ENCODE data around the gene PAPPA. TPM values are rescaled to one million over a fixed set of nuclear protein-coding genes. Genes with fewer than 3 reads are reported as not detected.

Gene PAPPA
- polyA plus RNA-seq, 1 of the 3 experiments (the other 2 are of a cell fraction): 44.5 TPM

GRCh38 chr9:116151966-116152381, 1.6 kb upstream of the PAPPA start (continued):
- TF ChIP-seq REST (IDR thresholded peaks at IDR 0.05; ENCODE audit: low read depth, low read length) (no peak), FOSL2 (IDR thresholded peaks at IDR 0.05; ENCODE audit: borderline replicate concordance, low read depth) (peak; percentile 93), SMC3 (IDR thresholded peaks at IDR 0.05; ENCODE audit: low read depth, low read length) (no peak), POLR2AphosphoS5 (IDR thresholded peaks at IDR 0.05; ENCODE audit: low read depth, low read length) (peak; percentile 78; the same call in 1 of the 2 replicates), YY1 (IDR thresholded peaks at IDR 0.05; ENCODE audit: low read depth) (peak; percentile 62; the same call in 1 of the 2 replicates), MAX (IDR thresholded peaks at IDR 0.05; ENCODE audit: low read depth) (peak; percentile 65), RFX5 (IDR thresholded peaks at IDR 0.05; ENCODE audit: low read length) (no peak)

GRCh38 chr9:116152390-116152789, 1.2 kb upstream of the PAPPA start:
- peak overlapping the region; percentile 21 to 73; a peak in 3 of 4 replicates for H3K4me3 ChIP-seq (ENCODE audit: low read depth in 2 of 2, low read length in 1 of 2)
- WGBS (ENCODE audit: low lambda C conversion rate): 8% methylated on average over 2 of the region's 2 CpGs
- H3F3A ChIP-seq (replicated peaks; ENCODE audit: insufficient read depth): peaks cover 57% of the 10 kb centered on the region
- peak overlapping the region; percentile 98 for H3K9ac ChIP-seq
- ChIA-PET CTCF (interaction anchor here (0.6 to 4.1 kb wide), 32 partner anchors 8 to 565 kb away, joined by 3 to 51 read pairs (median 3); no protein-coding TSS in a partner anchor), POLR2A (no interaction called here)
- peaks cover 0 to 9% of the 10 kb centered on the region in 2 experiments for H3K36me3 ChIP-seq (replicated peaks in 1 of 2; ENCODE audit: control insufficient read depth in 1 of 2, insufficient read depth in 2 of 2, low read length in 1 of 2)
- peaks cover 35% of the 10 kb centered on the region for H3K79me2 ChIP-seq (ENCODE audit: insufficient read depth)
- H3K27ac ChIP-seq (ENCODE audit: low read depth in 2 of 2, low read length in 1 of 2): peak overlapping the region; percentile 82 to 99; a peak in 3 of 4 replicates
- H3K27me3 ChIP-seq (ENCODE audit: insufficient read depth): no peaks in the 10 kb centered on the region
- DNase-seq: peak; percentile 29
- peaks cover 19 to 42% of the 10 kb centered on the region in 2 experiments for H3K4me1 ChIP-seq (ENCODE audit: control insufficient read depth in 1 of 2, insufficient read depth in 2 of 2, low read depth in 1 of 2, low read length in 1 of 2)
- no peaks in the 10 kb centered on the region for H3K9me3 ChIP-seq
- H2AFZ ChIP-seq (ENCODE audit: low read depth): no peak overlapping the region
- H3K4me2 ChIP-seq: peak overlapping the region; percentile 80
- no peaks in the 10 kb centered on the region for H3K9me2 ChIP-seq
- H4K20me1 ChIP-seq (ENCODE audit: insufficient read depth): no peaks in the 10 kb centered on the region
- TF ChIP-seq USF1 (IDR thresholded peaks at IDR 0.05; ENCODE audit: borderline replicate concordance, low read depth) (no peak), RCOR1 (IDR thresholded peaks at IDR 0.05; ENCODE audit: low read length) (no peak), SMC3 (IDR thresholded peaks at IDR 0.05; ENCODE audit: low read depth, low read length) (peak; percentile 25), CTCF (IDR thresholded peaks at IDR 0.05) (peak; percentile 69), GABPA (IDR thresholded peaks at IDR 0.05; ENCODE audit: low read depth) (no peak), REST (IDR thresholded peaks at IDR 0.05; ENCODE audit: low read depth, low read length) (no peak), PBX3 (IDR thresholded peaks at IDR 0.05) (no peak), CHD2 (IDR thresholded peaks at IDR 0.05; ENCODE audit: low read length, partially characterized antibody) (no peak), RFX5 (IDR thresholded peaks at IDR 0.05; ENCODE audit: low read length) (no peak), GATA2 (CRISPR knock-in tag; IDR thresholded peaks at IDR 0.05) (no peak), MXI1 (IDR thresholded peaks at IDR 0.05; ENCODE audit: low read depth, low read length) (no peak), JUND (IDR thresholded peaks at IDR 0.05) (no peak)
- TF ChIP-seq, protein P1, sequence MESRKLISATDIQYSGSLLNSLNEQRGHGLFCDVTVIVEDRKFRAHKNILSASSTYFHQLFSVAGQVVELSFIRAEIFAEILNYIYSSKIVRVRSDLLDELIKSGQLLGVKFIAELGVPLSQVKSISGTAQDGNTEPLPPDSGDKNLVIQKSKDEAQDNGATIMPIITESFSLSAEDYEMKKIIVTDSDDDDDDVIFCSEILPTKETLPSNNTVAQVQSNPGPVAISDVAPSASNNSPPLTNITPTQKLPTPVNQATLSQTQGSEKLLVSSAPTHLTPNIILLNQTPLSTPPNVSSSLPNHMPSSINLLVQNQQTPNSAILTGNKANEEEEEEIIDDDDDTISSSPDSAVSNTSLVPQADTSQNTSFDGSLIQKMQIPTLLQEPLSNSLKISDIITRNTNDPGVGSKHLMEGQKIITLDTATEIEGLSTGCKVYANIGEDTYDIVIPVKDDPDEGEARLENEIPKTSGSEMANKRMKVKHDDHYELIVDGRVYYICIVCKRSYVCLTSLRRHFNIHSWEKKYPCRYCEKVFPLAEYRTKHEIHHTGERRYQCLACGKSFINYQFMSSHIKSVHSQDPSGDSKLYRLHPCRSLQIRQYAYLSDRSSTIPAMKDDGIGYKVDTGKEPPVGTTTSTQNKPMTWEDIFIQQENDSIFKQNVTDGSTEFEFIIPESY (IDR thresholded peaks at IDR 0.05; ENCODE audit: borderline replicate concordance, low read depth): no peak
